Left lung (tissue), 10 donors: Measurements from ENCODE around the gene DNAH9. TPM values are rescaled to one million over a fixed set of nuclear protein-coding genes. Genes with fewer than 3 reads are reported as not detected.

Experiments
- ATAC-seq: fragments of 200-7000 bp; cut with Tn5 transposase; one replicate; pipeline ENCODE4 v1.9.1; 2020; ENCODE audit warnings: moderate library complexity
- DNase-seq, 4 donors: peaks; one replicate each; pipeline ENCODE4 v3.0.0-alpha.2; 2013 to 2020
- H3K27ac ChIP-seq, 2 donors: fragments of 200-600 bp; sonication (generic) in 1 of 2; one replicate each; pipeline versions ENCODE4 v1.5.0 to v1.8.0; 2020 to 2021
- H3K27me3 ChIP-seq, 2 donors: fragments of 200-600 bp; sonication (generic) in 1 of 2; one replicate each; pipeline versions ENCODE4 v1.5.0 to v1.8.0; 2020 to 2021
- H3K36me3 ChIP-seq, 2 donors: fragments of 200-600 bp; sonication (generic) in 1 of 2; one replicate each; pipeline versions ENCODE4 v1.5.0 to v1.8.0; 2020 to 2021
- H3K4me1 ChIP-seq, 2 donors: fragments of 200-600 bp; one replicate each; pipeline ENCODE4 v1.8.0; 2021
- H3K4me3 ChIP-seq, 2 donors: fragments of 200-600 bp; sonication (generic) in 1 of 2; one replicate each; pipeline versions ENCODE4 v1.5.0 to v1.8.0; 2020 to 2021; ENCODE audit warnings: mild to moderate bottlenecking in 1 of 2
- H3K9me3 ChIP-seq, 2 donors: fragments of 200-600 bp; sonication (generic) in 1 of 2; one replicate each; pipeline versions ENCODE4 v1.5.0 to v1.8.0; 2020 to 2021
- CTCF ChIP-seq, 2 donors: fragments of 200-600 bp; sonication (generic) in 1 of 2; IDR thresholded peaks; one replicate each; pipeline versions ENCODE4 v1.5.0 to v1.8.0; 2021; ENCODE audit warnings: antibody characterized with exemption in 2 of 2
- intact Hi-C, 2 donors: fragments of 100-400 bp; cut with DNase I; formaldehyde crosslinking; loops; one replicate each; pipeline versions ENCODE4 v1.11.2 to v1.14.2; 2022
- polyA plus RNA-seq, 6 donors: library from polyadenylated mRNA; unstranded; fragments of 120-200 nt; gene quantifications; one replicate each; pipeline ENCODE4 v1.2.1, GENCODE V29; 2013; ENCODE audit not compliant: insufficient read length in 6 of 6
- total RNA-seq, 2 donors: library from RNA; stranded (reverse); fragmentation: NEBNext Ultra II Directional; extraction: Animal tissue kit (Norgen Biotek cat#: 25700); gene quantifications; one replicate each; pipeline ENCODE4 v1.2.1, GENCODE V29; 2021
- donor health status: DM: no; HTN: yes; CAD: no.
- donor health status: DM: no; HTN: no; CAD: no.

DNAH9 gene
- total and polyA plus RNA-seq, 8 donors, result 0.38 to 12.0 (median 7.5) TPM

- no peaks in the 10 kb centered on the region for H3K4me1 ChIP-seq
- no peak for ATAC-seq
- H3K27me3 ChIP-seq, result no peaks in the 10 kb centered on the region
- H3K9me3 ChIP-seq, result peaks cover 0 to 7% of the 10 kb centered on the region in 2 donors
- intact Hi-C loops, result no loop called here
- DNase-seq, result no peak
- no peak overlapping the region for H3K27ac ChIP-seq
- no peak overlapping the region for H3K4me3 ChIP-seq
- TF ChIP-seq CTCF (IDR thresholded peaks at IDR 0.05), result no peak
- H3K36me3 ChIP-seq, result no peaks in the 10 kb centered on the region
These were observed 39.5 kb upstream of the DNAH9 start for GRCh38 chr17:11558681-11559234.

GRCh38 chr17:11559601-11560000 lies 38.7 kb upstream of the DNAH9 start:
- TF ChIP-seq CTCF (IDR thresholded peaks at IDR 0.05), result no peak
- intact Hi-C loops, result no loop called here
- H3K27me3 ChIP-seq, result no peaks in the 10 kb centered on the region
- H3K4me1 ChIP-seq, result no peaks in the 10 kb centered on the region
- ATAC-seq (no peak), DNase-seq (no peak)
- peaks cover 0 to 7% of the 10 kb centered on the region in 2 donors for H3K9me3 ChIP-seq
- no peaks in the 10 kb centered on the region for H3K36me3 ChIP-seq
- no peak overlapping the region for H3K4me3 ChIP-seq
- no peak overlapping the region for H3K27ac ChIP-seq

GRCh38 chr17:11561281-11561680 lies 37.0 kb upstream of the DNAH9 start:
- no peaks in the 10 kb centered on the region for H3K27me3 ChIP-seq
- H3K4me3 ChIP-seq, result no peak overlapping the region
- peaks cover 0 to 7% of the 10 kb centered on the region in 2 donors for H3K9me3 ChIP-seq
- no peak overlapping the region for H3K27ac ChIP-seq
- no peaks in the 10 kb centered on the region for H3K4me1 ChIP-seq
- no peak for DNase-seq
- TF ChIP-seq CTCF (IDR thresholded peaks at IDR 0.05), result no peak
- ATAC-seq, result no peak
- intact Hi-C loops, result no loop called here
- H3K36me3 ChIP-seq, result no peaks in the 10 kb centered on the region

- ATAC-seq, result no peak
These were observed 36.6 kb upstream of the DNAH9 start for GRCh38 chr17:11561702-11562101.

More at GRCh38 chr17:11561702-11562101, 36.6 kb upstream of the DNAH9 start:
- DNase-seq, result no peak
- H3K9me3 ChIP-seq, result peaks cover 0 to 5% of the 10 kb centered on the region in 2 donors
- intact Hi-C loops, result no loop called here
- H3K4me1 ChIP-seq, result no peaks in the 10 kb centered on the region
- H3K27ac ChIP-seq, result no peak overlapping the region
- no peaks in the 10 kb centered on the region for H3K36me3 ChIP-seq
- no peak for TF ChIP-seq CTCF (IDR thresholded peaks at IDR 0.05)
- H3K4me3 ChIP-seq, result no peak overlapping the region
- H3K27me3 ChIP-seq, result no peaks in the 10 kb centered on the region
